Fibroblast of skin of left biceps (primary cell): ENCODE measurements around the gene HOXA6.

Experiments used
- DNase-seq, 2 experiments: peaks; one replicate each; pipeline ENCODE4 v3.0.0-alpha.2; 2013; ENCODE audit warnings: low read depth in 2 of 2

Gene HOXA6

GRCh38 chr7:27098578-27099451 lies 48.8 kb downstream of the HOXA6 start:
- peak; percentile 21 to 25 for DNase-seq

GRCh38 chr7:27097686-27098577 lies 49.6 kb downstream of the HOXA6 start:
- no peak for DNase-seq

- DNase-seq, result no peak
These were observed 50.6 kb downstream of the HOXA6 start for GRCh38 chr7:27096768-27097514.

GRCh38 chr7:27095897-27096767 lies 51.4 kb downstream of the HOXA6 start, which contains the start of gene HOXA1:
Gene HOXA1 (minus strand): TSS chr7:27096000. CDS start chr7:27095912, 88 bp downstream.
- DNase-seq, result peak; percentile 51 to 58
